ENCODE results near the gene EVX1.

The EVX1 gene

DNA sequence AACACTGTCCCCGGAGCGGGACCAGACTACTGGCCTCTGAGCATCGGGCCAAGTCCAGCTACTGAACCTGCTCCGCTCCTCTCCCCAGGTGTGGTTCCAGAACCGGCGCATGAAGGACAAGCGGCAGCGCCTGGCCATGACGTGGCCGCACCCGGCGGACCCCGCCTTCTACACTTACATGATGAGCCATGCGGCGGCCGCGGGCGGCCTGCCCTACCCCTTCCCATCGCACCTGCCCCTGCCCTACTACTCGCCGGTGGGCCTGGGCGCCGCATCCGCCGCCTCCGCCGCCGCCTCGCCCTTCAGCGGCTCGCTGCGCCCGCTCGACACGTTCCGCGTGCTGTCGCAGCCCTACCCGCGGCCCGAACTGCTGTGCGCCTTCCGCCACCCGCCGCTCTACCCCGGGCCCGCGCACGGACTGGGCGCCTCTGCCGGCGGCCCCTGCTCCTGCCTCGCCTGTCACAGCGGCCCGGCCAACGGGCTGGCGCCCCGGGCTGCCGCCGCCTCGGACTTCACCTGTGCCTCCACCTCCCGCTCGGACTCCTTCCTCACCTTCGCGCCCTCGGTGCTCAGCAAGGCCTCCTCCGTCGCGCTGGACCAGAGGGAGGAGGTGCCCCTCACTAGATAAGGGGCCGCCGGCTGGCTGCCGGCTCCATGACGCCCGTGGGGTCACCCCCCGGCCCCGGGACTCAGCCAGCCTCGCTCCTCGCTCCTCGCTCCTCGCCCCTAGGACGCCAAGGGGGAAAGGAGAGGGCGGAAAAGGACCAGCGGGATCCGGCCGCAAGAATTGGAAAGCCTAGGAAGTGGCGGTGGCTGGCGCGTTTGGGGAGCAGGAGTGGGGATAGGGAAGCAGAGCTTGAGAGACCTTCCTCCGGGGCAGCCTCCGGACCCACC, 3.4 kb downstream of the EVX1 start:
- H3K27me3 ChIP-seq (replicated peaks; ENCODE audit: control insufficient read depth, insufficient read depth, low read length), result peaks cover 6% of the 10 kb centered on the region
- no peaks in the 10 kb centered on the region for H3K36me3 ChIP-seq (ENCODE audit: control insufficient read depth, insufficient read depth, low read length)
- TF ChIP-seq, protein P1, sequence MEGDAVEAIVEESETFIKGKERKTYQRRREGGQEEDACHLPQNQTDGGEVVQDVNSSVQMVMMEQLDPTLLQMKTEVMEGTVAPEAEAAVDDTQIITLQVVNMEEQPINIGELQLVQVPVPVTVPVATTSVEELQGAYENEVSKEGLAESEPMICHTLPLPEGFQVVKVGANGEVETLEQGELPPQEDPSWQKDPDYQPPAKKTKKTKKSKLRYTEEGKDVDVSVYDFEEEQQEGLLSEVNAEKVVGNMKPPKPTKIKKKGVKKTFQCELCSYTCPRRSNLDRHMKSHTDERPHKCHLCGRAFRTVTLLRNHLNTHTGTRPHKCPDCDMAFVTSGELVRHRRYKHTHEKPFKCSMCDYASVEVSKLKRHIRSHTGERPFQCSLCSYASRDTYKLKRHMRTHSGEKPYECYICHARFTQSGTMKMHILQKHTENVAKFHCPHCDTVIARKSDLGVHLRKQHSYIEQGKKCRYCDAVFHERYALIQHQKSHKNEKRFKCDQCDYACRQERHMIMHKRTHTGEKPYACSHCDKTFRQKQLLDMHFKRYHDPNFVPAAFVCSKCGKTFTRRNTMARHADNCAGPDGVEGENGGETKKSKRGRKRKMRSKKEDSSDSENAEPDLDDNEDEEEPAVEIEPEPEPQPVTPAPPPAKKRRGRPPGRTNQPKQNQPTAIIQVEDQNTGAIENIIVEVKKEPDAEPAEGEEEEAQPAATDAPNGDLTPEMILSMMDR (IDR thresholded peaks at IDR 0.05; ENCODE audit: insufficient read depth, low read length, poor library complexity, severe bottlenecking), result no peak
- no peak overlapping the region for H3K4me3 ChIP-seq (replicated peaks; ENCODE audit: low read depth, low read length)
- no peak for DNase-seq (ENCODE audit: extremely low read depth, insufficient read length)

DNA sequence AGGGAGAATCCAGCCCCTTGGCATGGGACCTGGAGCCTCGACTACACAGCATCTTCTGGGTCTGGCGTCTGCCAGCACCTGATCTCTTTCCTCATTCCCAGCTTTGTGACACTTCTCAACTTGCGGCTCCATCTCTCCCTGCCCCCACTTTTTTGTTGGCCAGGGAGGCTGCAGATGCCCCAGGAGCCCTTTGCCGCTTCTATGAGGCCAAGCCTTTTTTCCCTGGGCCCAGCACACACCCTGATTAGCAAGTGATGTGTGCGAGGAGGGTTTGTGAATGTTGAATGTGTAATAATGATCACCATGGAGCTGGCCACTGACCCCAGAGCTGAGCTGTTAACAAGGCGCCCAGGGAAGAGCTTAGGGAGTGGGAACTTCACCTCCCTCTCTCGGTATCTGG, 4.4 kb downstream of the EVX1 start:
- Histone ChIP-seq H3K4me3 (replicated peaks; ENCODE audit: low read depth, low read length) (no peak overlapping the region), H3K36me3 (ENCODE audit: control insufficient read depth, insufficient read depth, low read length) (no peaks in the 10 kb centered on the region), H3K27me3 (replicated peaks; ENCODE audit: control insufficient read depth, insufficient read depth, low read length) (peaks cover 6% of the 10 kb centered on the region)
- TF ChIP-seq, protein P1 (IDR thresholded peaks at IDR 0.05; ENCODE audit: insufficient read depth, low read length, poor library complexity, severe bottlenecking), result no peak
- no peak for DNase-seq (ENCODE audit: extremely low read depth, insufficient read length)

DNA sequence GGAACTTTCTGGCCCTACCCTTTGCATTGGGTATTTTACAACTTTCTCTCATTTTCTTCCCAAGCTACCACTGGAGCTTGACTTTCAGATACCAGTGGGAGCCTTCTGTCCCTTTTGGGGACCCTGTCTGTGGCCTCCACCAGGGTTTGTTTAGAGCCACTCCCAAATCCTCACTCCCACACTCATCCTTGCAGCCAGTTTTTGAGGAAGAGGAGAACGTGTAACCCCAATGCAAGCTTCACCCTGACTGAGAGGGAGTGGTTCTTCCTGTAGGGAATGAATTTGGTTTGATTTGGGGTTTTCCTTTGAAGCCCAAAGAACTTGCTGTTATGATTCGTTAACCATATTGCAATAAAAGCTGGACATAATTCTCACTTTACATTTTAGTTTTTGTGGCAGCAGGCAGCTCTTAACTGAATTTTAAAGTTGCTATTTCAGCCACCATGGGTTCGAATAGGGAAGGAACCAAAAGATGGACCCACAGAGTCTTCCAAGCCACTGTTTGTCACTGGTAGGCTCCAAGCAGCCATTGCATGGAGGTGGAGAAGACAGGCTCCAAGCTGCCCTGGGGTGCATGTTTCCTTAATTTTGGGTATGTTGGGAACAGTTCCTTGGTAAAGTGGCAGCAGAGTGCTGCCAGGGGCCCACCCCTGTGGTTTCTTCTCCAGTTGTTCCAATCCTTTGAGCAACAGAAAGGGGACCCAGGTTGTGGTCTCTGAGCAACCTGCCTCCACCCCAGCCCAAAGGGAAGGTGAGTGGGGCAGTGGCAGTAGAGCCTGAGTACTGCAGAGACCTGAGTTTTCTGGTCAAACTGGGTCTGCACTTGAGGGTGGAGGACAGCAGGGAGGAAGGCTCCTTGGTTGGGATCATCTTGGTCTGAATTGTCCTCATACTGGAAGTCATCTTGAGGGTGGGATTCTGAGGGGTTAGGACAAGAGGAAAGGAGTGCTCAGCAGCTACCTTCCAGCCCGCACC, 5.1 kb downstream of the EVX1 start:
- DNase-seq (ENCODE audit: extremely low read depth, insufficient read length), result no peak
- H3K4me3 ChIP-seq (replicated peaks; ENCODE audit: low read depth, low read length), result no peak overlapping the region
- TF ChIP-seq, protein P1 (IDR thresholded peaks at IDR 0.05; ENCODE audit: insufficient read depth, low read length, poor library complexity, severe bottlenecking), result no peak
- H3K27me3 ChIP-seq (replicated peaks; ENCODE audit: control insufficient read depth, insufficient read depth, low read length), result peaks cover 6% of the 10 kb centered on the region
- H3K36me3 ChIP-seq (ENCODE audit: control insufficient read depth, insufficient read depth, low read length), result no peaks in the 10 kb centered on the region

DNA sequence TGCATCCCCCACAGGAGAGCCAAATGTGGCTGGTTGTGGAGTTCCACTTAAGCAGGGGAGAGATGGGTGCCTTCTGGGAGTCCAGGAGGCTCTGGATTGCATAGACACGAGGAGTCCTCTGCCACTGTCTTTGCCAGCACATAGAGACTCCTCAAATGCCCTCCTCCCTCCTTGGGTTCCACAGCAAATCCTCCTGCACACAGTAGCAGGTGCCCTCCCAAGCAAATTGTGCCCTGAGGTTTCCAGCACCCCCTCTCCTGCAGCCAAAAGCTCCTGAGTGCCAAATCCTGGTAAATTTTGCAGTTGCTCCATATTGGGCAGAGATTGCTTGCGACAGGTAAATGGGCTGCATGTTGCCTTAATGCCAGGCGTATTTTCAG, 5.8 kb downstream of the EVX1 start:
- TF ChIP-seq, protein P1 (IDR thresholded peaks at IDR 0.05; ENCODE audit: insufficient read depth, low read length, poor library complexity, severe bottlenecking), result no peak
- Histone ChIP-seq H3K4me3 (replicated peaks; ENCODE audit: low read depth, low read length) (no peak overlapping the region), H3K27me3 (replicated peaks; ENCODE audit: control insufficient read depth, insufficient read depth, low read length) (peaks cover 6% of the 10 kb centered on the region)

DNA sequence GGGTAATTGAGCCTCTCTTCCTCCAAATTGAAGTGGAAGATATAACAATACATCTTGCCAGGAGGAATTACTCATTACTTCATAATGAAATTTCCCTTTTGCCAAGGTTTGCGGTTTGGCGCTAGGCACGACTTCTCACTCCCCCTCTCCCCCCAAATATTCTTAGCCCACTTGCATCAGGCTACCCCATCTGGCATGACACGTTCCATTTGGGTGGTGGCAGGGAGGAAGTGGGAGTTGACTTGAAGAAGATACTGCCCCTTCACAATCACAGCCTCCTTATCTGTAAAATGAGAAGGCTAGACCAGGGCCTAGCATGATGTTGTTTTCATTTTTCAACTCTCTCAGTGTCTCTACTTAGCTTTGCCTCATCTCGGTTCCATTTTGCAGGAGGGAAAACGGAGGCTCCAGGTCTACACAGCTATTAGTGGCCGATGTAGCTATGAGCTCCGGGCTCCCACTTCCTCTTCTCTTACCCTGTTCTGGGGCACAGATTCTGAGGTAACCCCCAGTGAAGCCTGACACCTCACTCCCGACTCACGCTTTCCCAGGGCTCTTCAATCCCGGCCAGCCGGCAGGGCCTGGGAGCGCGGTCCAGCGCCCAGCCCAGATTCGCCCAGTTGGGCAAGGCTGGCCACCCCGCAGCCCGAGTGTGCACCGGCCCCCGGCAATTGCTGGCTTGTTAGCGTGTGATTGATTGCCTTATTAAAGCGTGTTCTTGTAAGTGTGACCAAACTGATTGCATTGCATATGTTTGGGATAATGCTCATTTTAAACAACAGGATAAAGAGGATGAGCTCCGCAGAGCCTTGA, 6.5 kb downstream of the EVX1 start:
- Histone ChIP-seq H3K36me3 (ENCODE audit: control insufficient read depth, insufficient read depth, low read length) (no peaks in the 10 kb centered on the region), H3K27me3 (replicated peaks; ENCODE audit: control insufficient read depth, insufficient read depth, low read length) (peaks cover 6% of the 10 kb centered on the region), H3K4me3 (replicated peaks; ENCODE audit: low read depth, low read length) (no peak overlapping the region)
- TF ChIP-seq, protein P1 (IDR thresholded peaks at IDR 0.05; ENCODE audit: insufficient read depth, low read length, poor library complexity, severe bottlenecking), result no peak
- no peak for DNase-seq (ENCODE audit: extremely low read depth, insufficient read length)

More for the DNA sequence above, 5.8 kb downstream of the EVX1 start:
- H3K36me3 ChIP-seq (ENCODE audit: control insufficient read depth, insufficient read depth, low read length), result no peaks in the 10 kb centered on the region
- no peak for DNase-seq (ENCODE audit: extremely low read depth, insufficient read length)
